Stimulated activated effector memory CD8-positive, alpha-beta T cell treated with anti-CD3 and anti-CD28 coated beads, Interleukin-12 subunit alpha, Interleukin-12 subunit beta, amount 100 ng/mL, for 72 hours (primary cell): ENCODE measurements around the gene IMMP2L.

ENCODE experiments used
- ATAC-seq: fragments of 150-1000 bp; cut with Tn5 transposase; 2 replicates; pipeline ENCODE4 v1.10.0; 2021
- DNase-seq, 2 donors: peaks; one replicate each; pipeline ENCODE4 v3.0.0; 2021 to 2022; ENCODE audit warnings: low spot score in 2 of 2
- H3K27ac Mint-ChIP-seq: one replicate; pipeline ENCODE4 v1.8.0; 2022; ENCODE audit warnings: mild to moderate bottlenecking, mixed read lengths
- H3K36me3 Mint-ChIP-seq: one replicate; pipeline ENCODE4 v1.8.0; 2022; ENCODE audit warnings: mild to moderate bottlenecking, mixed read lengths
- H3K4me1 Mint-ChIP-seq: one replicate; pipeline ENCODE4 v1.8.0; 2022; ENCODE audit warnings: mixed read lengths
- H3K4me3 Mint-ChIP-seq: one replicate; pipeline ENCODE4 v1.8.0; 2022; ENCODE audit warnings: mild to moderate bottlenecking, mixed read lengths
- H3K9me3 Mint-ChIP-seq: one replicate; pipeline ENCODE4 v1.8.0; 2022; ENCODE audit warnings: mixed read lengths

Gene IMMP2L

GRCh38 chr7:111018960-111019736 is 543.1 kb downstream of the IMMP2L start:
- no peaks in the 10 kb centered on the region for H3K9me3 Mint-ChIP-seq
- H3K36me3 Mint-ChIP-seq: no peaks in the 10 kb centered on the region
- H3K4me3 Mint-ChIP-seq: no peak overlapping the region
- peak overlapping the region; percentile 53 for H3K27ac Mint-ChIP-seq
- DNase-seq (no peak), ATAC-seq (no peak)
- peaks cover 24% of the 10 kb centered on the region for H3K4me1 Mint-ChIP-seq

- Mint-ChIP-seq H3K4me1 (peaks cover 28% of the 10 kb centered on the region), H3K9me3 (no peaks in the 10 kb centered on the region), H3K4me3 (no peak overlapping the region), H3K36me3 (no peaks in the 10 kb centered on the region), H3K27ac (peak overlapping the region; percentile 53)
- DNase-seq (no peak), ATAC-seq (no peak)
Measured at GRCh38 chr7:111018447-111018846, 543.8 kb downstream of the IMMP2L start.

GRCh38 chr7:111014079-111014478 is 548.2 kb downstream of the IMMP2L start:
- ATAC-seq (no peak), DNase-seq (no peak)
- Mint-ChIP-seq H3K4me1 (peaks cover 49% of the 10 kb centered on the region), H3K9me3 (no peaks in the 10 kb centered on the region), H3K27ac (no peak overlapping the region), H3K36me3 (peaks cover 5% of the 10 kb centered on the region), H3K4me3 (no peak overlapping the region)

GRCh38 chr7:111012799-111013675 is 549.3 kb downstream of the IMMP2L start:
- H3K27ac Mint-ChIP-seq: peak overlapping the region; percentile 95
- DNase-seq: peak in 1 of 2 donors; percentile 67
- peak overlapping the region; percentile 71 for H3K4me3 Mint-ChIP-seq
- H3K36me3 Mint-ChIP-seq: peaks cover 5% of the 10 kb centered on the region
- no peaks in the 10 kb centered on the region for H3K9me3 Mint-ChIP-seq
- peak; percentile 84 for ATAC-seq
- H3K4me1 Mint-ChIP-seq: peaks cover 45% of the 10 kb centered on the region

- no peak for DNase-seq
- no peak for ATAC-seq
- peak overlapping the region; percentile 71 for H3K4me3 Mint-ChIP-seq
- H3K27ac Mint-ChIP-seq: peak overlapping the region; percentile 95
- H3K36me3 Mint-ChIP-seq: peaks cover 5% of the 10 kb centered on the region
- peaks cover 45% of the 10 kb centered on the region for H3K4me1 Mint-ChIP-seq
- no peaks in the 10 kb centered on the region for H3K9me3 Mint-ChIP-seq
Measured at GRCh38 chr7:111012149-111012548, 550.1 kb downstream of the IMMP2L start.

GRCh38 chr7:111011520-111011919 is 550.8 kb downstream of the IMMP2L start:
- no peaks in the 10 kb centered on the region for H3K9me3 Mint-ChIP-seq
- H3K27ac Mint-ChIP-seq: peak overlapping the region; percentile 95
- no peak for DNase-seq
- peak; percentile 92 for ATAC-seq
- H3K36me3 Mint-ChIP-seq: peaks cover 5% of the 10 kb centered on the region
- peak overlapping the region; percentile 71 for H3K4me3 Mint-ChIP-seq
- H3K4me1 Mint-ChIP-seq: peaks cover 45% of the 10 kb centered on the region

- peak overlapping the region; percentile 95 for H3K27ac Mint-ChIP-seq
- ATAC-seq: peak; percentile 58
Measured at GRCh38 chr7:111010798-111011197, 551.5 kb downstream of the IMMP2L start.

GRCh38 chr7:111009526-111010040 is 552.7 kb downstream of the IMMP2L start:
- Mint-ChIP-seq H3K4me1 (peaks cover 36% of the 10 kb centered on the region), H3K27ac (no peak overlapping the region), H3K4me3 (no peak overlapping the region), H3K36me3 (peaks cover 5% of the 10 kb centered on the region), H3K9me3 (no peaks in the 10 kb centered on the region)
- ATAC-seq (no peak), DNase-seq (no peak)

More at GRCh38 chr7:111010798-111011197, 551.5 kb downstream of the IMMP2L start:
- peaks cover 5% of the 10 kb centered on the region for H3K36me3 Mint-ChIP-seq
- DNase-seq: no peak
- H3K4me3 Mint-ChIP-seq: peak overlapping the region; percentile 71
- H3K4me1 Mint-ChIP-seq: peaks cover 45% of the 10 kb centered on the region
- no peaks in the 10 kb centered on the region for H3K9me3 Mint-ChIP-seq

GRCh38 chr7:111006691-111007090 is 555.6 kb downstream of the IMMP2L start:
- DNase-seq (no peak), ATAC-seq (no peak)
- Mint-ChIP-seq H3K27ac (no peak overlapping the region), H3K4me1 (peaks cover 13% of the 10 kb centered on the region), H3K9me3 (no peaks in the 10 kb centered on the region), H3K4me3 (no peak overlapping the region), H3K36me3 (peaks cover 2% of the 10 kb centered on the region)

- H3K9me3 Mint-ChIP-seq: no peaks in the 10 kb centered on the region
- peaks cover 9% of the 10 kb centered on the region for H3K4me1 Mint-ChIP-seq
- peak; percentile 55 for ATAC-seq
- H3K36me3 Mint-ChIP-seq: no peaks in the 10 kb centered on the region
- no peak overlapping the region for H3K4me3 Mint-ChIP-seq
- no peak for DNase-seq
- H3K27ac Mint-ChIP-seq: no peak overlapping the region
Measured at GRCh38 chr7:111006040-111006439, 556.3 kb downstream of the IMMP2L start.

GRCh38 chr7:111005445-111005844 is 556.8 kb downstream of the IMMP2L start:
- no peak overlapping the region for H3K4me3 Mint-ChIP-seq
- H3K36me3 Mint-ChIP-seq: no peaks in the 10 kb centered on the region
- no peak overlapping the region for H3K27ac Mint-ChIP-seq
- no peaks in the 10 kb centered on the region for H3K9me3 Mint-ChIP-seq
- ATAC-seq (peak; percentile 12), DNase-seq (no peak)
- H3K4me1 Mint-ChIP-seq: peaks cover 3% of the 10 kb centered on the region

- H3K27ac Mint-ChIP-seq: peak overlapping the region; percentile 64
- DNase-seq (no peak), ATAC-seq (peak; percentile 83)
- no peak overlapping the region for H3K4me3 Mint-ChIP-seq
- H3K36me3 Mint-ChIP-seq: no peaks in the 10 kb centered on the region
- H3K9me3 Mint-ChIP-seq: no peaks in the 10 kb centered on the region
- no peaks in the 10 kb centered on the region for H3K4me1 Mint-ChIP-seq
Measured at GRCh38 chr7:111004310-111004901, 557.9 kb downstream of the IMMP2L start.

GRCh38 chr7:111003883-111004282 is 558.4 kb downstream of the IMMP2L start:
- H3K27ac Mint-ChIP-seq: peak overlapping the region; percentile 64
- peak; percentile 81 for ATAC-seq
- H3K36me3 Mint-ChIP-seq: no peaks in the 10 kb centered on the region
- H3K4me3 Mint-ChIP-seq: no peak overlapping the region
- DNase-seq: no peak
- H3K9me3 Mint-ChIP-seq: no peaks in the 10 kb centered on the region
- H3K4me1 Mint-ChIP-seq: no peaks in the 10 kb centered on the region

- Mint-ChIP-seq H3K4me1 (peaks cover 23% of the 10 kb centered on the region), H3K9me3 (no peaks in the 10 kb centered on the region), H3K27ac (peak overlapping the region; percentile 9), H3K36me3 (no peaks in the 10 kb centered on the region), H3K4me3 (no peak overlapping the region)
- peak; percentile 81 for ATAC-seq
- DNase-seq: no peak
Measured at GRCh38 chr7:110994028-110994967, 568.0 kb downstream of the IMMP2L start.
